Lung (tissue), 12 donors: Measurements from ENCODE around the gene FATE1. TPM values are rescaled to one million over a fixed set of nuclear protein-coding genes. Genes with fewer than 3 reads are reported as not detected.

Source experiments
- ATAC-seq: fragments of 200-7000 bp; cut with Tn5 transposase; one replicate; pipeline ENCODE4 v1.9.1; 2020; ENCODE audit warnings: moderate number of reproducible peaks; ENCODE audit not compliant: insufficient read depth, low FRiP score
- DNase-seq, 3 donors: peaks; one replicate each; pipeline ENCODE4 v3.0.0-alpha.2; 2013 to 2017
- H3K27ac ChIP-seq, 2 donors: one replicate each; pipeline ENCODE4 v1.5.1; 2013; ENCODE audit warnings: mild to moderate bottlenecking in 2 of 2, moderate library complexity in 2 of 2, control low read depth in 1 of 2, inconsistent platforms in 1 of 2, low read depth in 1 of 2, low read length in 1 of 2
- H3K27me3 ChIP-seq, 3 donors: one replicate each; pipeline ENCODE4 v1.5.1; 2013; ENCODE audit warnings: low read length in 2 of 3; ENCODE audit not compliant: control insufficient read depth in 3 of 3, insufficient read depth in 3 of 3
- H3K36me3 ChIP-seq, 4 donors: one replicate each; pipeline ENCODE4 v1.5.1; 2013; ENCODE audit warnings: low read length in 4 of 4, mild to moderate bottlenecking in 1 of 4, moderate library complexity in 1 of 4; ENCODE audit not compliant: control insufficient read depth in 4 of 4, insufficient read depth in 4 of 4
- H3K4me1 ChIP-seq, 5 donors: one replicate each; pipeline ENCODE4 v1.5.1; 2013; ENCODE audit warnings: low read length in 5 of 5, mild to moderate bottlenecking in 2 of 5, moderate library complexity in 1 of 5; ENCODE audit not compliant: control insufficient read depth in 5 of 5, insufficient read depth in 5 of 5
- H3K4me3 ChIP-seq: one replicate; pipeline ENCODE4 v1.5.1; 2013; ENCODE audit warnings: mild to moderate bottlenecking, control low read depth, moderate library complexity
- H3K9ac ChIP-seq, 2 donors: one replicate each; pipeline ENCODE4 v1.5.1; 2013; ENCODE audit warnings: low read length in 2 of 2, control low read depth in 1 of 2; ENCODE audit not compliant: insufficient read depth in 1 of 2
- H3K9me3 ChIP-seq, 4 donors: one replicate each; pipeline ENCODE4 v1.5.1; 2013; ENCODE audit warnings: low read length in 3 of 4, mild to moderate bottlenecking in 1 of 4, moderate library complexity in 1 of 4; ENCODE audit not compliant: control insufficient read depth in 4 of 4, insufficient read depth in 3 of 4
- CTCF ChIP-seq: IDR thresholded peaks from 2 replicates; pipeline ENCODE4 v1.5.1; 2012; ENCODE audit warnings: mild to moderate bottlenecking; ENCODE audit errors: control extremely low read depth, extremely low read depth
- WGBS, 2 donors: extraction: QIAGEN DNeasy Blood & Tissue Kit; methylation state at CpG; one replicate each; pipeline ENCODE4 v1.1.7; 2013; 5-methylcytosine and 5-hydroxymethylcytosine counted together
- polyA plus RNA-seq, 2 donors: library from polyadenylated mRNA; stranded (reverse); fragments of 200-250 nt; gene quantifications; one replicate each; pipeline ENCODE4 v1.2.1, GENCODE V29; 2013
- total RNA-seq, 2 donors: library from RNA; depleted of rRNA in 1 of 2; stranded (reverse); fragments of >200 nt in 1 of 2; gene quantifications; one replicate each; pipeline ENCODE4 v1.2.1, GENCODE V29; 2014 to 2021
- donor health status: control.
- donor health status: control.
- donor health status: Bipolar disorder and iron deficiency.
- donor health status: healthy.
- donor health status: DM: yes; HTN: yes; CAD: no.

Gene FATE1
- total and polyA plus RNA-seq, 4 donors: 0.05 to 1.0 (median 0.37) TPM; not detected in 1

GRCh38 chrX:151724563-151725337 lies 8.9 kb downstream of the FATE1 start:
- Histone ChIP-seq H3K4me1 (peaks cover 0 to 4% (median 0%) of the 10 kb centered on the region in 5 donors), H3K27ac (no peak overlapping the region), H3K36me3 (no peaks in the 10 kb centered on the region), H3K4me3 (no peak overlapping the region), H3K9me3 (no peaks in the 10 kb centered on the region), H3K27me3 (peaks cover 0 to 4% (median 0%) of the 10 kb centered on the region in 3 donors), H3K9ac (no peak overlapping the region)
- ATAC-seq (no peak), DNase-seq (peak in 1 of 3 donors; percentile 0)
- 59 to 79% methylated on average over 4 to 7 of the region's 7 CpGs for WGBS, 2 donors
- TF ChIP-seq CTCF: no peak

- H3K27me3 ChIP-seq: peaks cover 0 to 4% (median 0%) of the 10 kb centered on the region in 3 donors
- H3K9ac ChIP-seq: no peak overlapping the region
- WGBS, 2 donors: 47 to 100% methylated on average over 1 of the region's 1 CpG
- H3K4me1 ChIP-seq: peaks cover 0 to 4% (median 0%) of the 10 kb centered on the region in 5 donors
- H3K36me3 ChIP-seq: no peaks in the 10 kb centered on the region
- TF ChIP-seq CTCF: no peak
- DNase-seq: peak in 1 of 3 donors; percentile 4
- ATAC-seq: no peak
- H3K9me3 ChIP-seq: no peaks in the 10 kb centered on the region
- no peak overlapping the region for H3K27ac ChIP-seq
- H3K4me3 ChIP-seq: no peak overlapping the region
Measured at GRCh38 chrX:151725338-151725614, 9.4 kb downstream of the FATE1 start.

GRCh38 chrX:151726751-151727150 lies 10.9 kb downstream of the FATE1 start:
- 64 to 93% methylated on average over 4 to 5 of the region's 5 CpGs for WGBS, 2 donors
- peaks cover 0 to 4% (median 0%) of the 10 kb centered on the region in 5 donors for H3K4me1 ChIP-seq
- H3K36me3 ChIP-seq: no peaks in the 10 kb centered on the region
- no peak overlapping the region for H3K4me3 ChIP-seq
- H3K27me3 ChIP-seq: peaks cover 0 to 4% (median 0%) of the 10 kb centered on the region in 3 donors
- H3K27ac ChIP-seq: no peak overlapping the region
- H3K9me3 ChIP-seq: no peaks in the 10 kb centered on the region
- no peak overlapping the region for H3K9ac ChIP-seq
- ATAC-seq: no peak
- TF ChIP-seq CTCF: no peak
- peak in 1 of 3 donors; percentile 9 for DNase-seq
